ENCODE data around the gene ADNP2.
"Not testable (repeated sequence)": the region's sequence is repeated elsewhere in the genome, so short reads cannot be mapped to it uniquely, and the experiment has no call there.

Gene ADNP2

DNA sequence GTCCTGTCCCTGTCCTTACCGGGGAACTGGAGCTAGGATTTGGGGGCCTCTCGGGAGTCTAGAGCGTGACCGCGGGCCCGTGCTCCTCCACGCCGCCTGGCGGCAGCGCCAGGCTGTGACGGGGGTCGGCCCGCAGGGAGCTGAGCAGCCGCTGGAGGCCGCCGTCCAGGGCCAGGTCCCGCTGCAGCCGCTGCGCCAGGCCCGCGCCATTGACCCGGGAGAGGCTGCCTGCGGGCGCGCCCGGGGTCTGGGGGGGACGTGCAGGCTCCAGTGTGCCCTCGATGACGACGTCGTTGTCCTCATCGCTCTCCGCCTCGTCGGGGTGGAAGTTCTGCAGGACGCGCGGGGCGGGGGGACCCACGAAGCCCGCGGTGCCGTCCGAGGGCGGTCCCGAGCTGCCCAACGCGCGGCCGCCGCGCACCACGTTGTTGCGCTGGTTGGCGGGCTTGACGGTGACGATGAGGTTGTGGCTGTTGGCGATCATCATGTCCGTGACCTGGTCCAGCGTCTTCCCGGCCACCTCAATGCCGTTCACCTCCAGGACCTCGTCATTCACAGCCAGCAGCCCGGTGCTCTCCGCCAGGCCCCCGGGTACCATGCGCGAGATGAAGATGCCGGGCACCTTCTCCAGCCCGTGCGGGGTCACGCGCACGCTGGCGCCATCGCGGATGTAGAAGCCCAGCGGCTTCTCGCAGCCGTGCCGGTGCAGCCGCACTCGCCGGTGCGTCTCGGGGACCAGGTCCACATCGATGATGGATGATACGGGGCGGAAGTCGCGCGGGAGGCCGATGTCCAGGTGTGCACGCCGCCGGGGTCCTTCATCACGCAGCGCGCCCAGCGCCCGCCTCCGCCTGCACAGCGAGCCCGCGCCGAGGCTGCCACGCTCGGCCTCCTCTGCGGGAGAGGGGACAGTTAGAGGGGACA is 50.9 kb downstream of the ADNP2 start:
- peaks cover 11% of the 10 kb centered on the region for H3K9me3 Mint-ChIP-seq
- TF ChIP-seq, protein P1, sequence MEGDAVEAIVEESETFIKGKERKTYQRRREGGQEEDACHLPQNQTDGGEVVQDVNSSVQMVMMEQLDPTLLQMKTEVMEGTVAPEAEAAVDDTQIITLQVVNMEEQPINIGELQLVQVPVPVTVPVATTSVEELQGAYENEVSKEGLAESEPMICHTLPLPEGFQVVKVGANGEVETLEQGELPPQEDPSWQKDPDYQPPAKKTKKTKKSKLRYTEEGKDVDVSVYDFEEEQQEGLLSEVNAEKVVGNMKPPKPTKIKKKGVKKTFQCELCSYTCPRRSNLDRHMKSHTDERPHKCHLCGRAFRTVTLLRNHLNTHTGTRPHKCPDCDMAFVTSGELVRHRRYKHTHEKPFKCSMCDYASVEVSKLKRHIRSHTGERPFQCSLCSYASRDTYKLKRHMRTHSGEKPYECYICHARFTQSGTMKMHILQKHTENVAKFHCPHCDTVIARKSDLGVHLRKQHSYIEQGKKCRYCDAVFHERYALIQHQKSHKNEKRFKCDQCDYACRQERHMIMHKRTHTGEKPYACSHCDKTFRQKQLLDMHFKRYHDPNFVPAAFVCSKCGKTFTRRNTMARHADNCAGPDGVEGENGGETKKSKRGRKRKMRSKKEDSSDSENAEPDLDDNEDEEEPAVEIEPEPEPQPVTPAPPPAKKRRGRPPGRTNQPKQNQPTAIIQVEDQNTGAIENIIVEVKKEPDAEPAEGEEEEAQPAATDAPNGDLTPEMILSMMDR (IDR thresholded peaks at IDR 0.05; ENCODE audit: unreplicated experiment in 3 of 3), result no peak
- no peaks in the 10 kb centered on the region for H3K4me1 Mint-ChIP-seq
- no peaks in the 10 kb centered on the region for H3K27me3 Mint-ChIP-seq (ENCODE audit: low read depth)
- peaks cover 47% of the 10 kb centered on the region for H3K36me3 Mint-ChIP-seq (ENCODE audit: low read depth)
- no peak overlapping the region for H3K27ac Mint-ChIP-seq
- H3K4me3 Mint-ChIP-seq, result no peak overlapping the region

DNA sequence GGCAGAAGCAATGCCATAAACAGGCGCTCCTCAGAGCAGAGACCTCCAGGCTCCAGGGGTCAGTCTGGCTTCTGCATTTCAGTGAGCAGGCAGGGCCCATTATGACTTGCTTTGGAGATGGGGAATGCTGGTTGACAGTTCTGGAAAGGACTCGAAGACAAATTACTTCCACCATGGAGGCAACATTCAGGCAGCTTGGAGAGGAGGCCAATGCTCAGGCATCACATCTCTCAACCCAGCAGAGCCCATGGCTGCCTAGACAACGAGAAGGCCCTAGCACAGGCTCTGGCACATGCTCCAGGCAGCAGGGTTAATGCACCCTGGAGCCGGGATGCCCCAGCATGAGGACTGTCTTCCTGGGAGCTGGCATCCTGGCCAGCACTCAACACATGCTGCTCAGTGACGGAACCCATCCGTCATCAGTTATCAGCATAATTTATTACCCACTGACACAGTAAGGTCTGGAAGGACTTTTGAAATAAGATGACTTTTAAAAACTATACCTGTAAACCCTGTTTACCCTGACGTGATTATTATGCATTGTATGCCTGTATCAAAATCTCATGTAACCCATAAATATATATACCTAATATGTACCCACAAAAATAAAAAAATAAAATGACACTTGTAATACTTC is 52.8 kb downstream of the ADNP2 start:
- Mint-ChIP-seq H3K27me3 (ENCODE audit: low read depth) (no peaks in the 10 kb centered on the region), H3K4me3 (no peak overlapping the region), H3K4me1 (no peaks in the 10 kb centered on the region), H3K27ac (no peak overlapping the region), H3K36me3 (ENCODE audit: low read depth) (peaks cover 58% of the 10 kb centered on the region), H3K9me3 (peaks cover 15% of the 10 kb centered on the region)
- TF ChIP-seq, protein P1 (IDR thresholded peaks at IDR 0.05; ENCODE audit: unreplicated experiment in 3 of 3), result no peak

DNA sequence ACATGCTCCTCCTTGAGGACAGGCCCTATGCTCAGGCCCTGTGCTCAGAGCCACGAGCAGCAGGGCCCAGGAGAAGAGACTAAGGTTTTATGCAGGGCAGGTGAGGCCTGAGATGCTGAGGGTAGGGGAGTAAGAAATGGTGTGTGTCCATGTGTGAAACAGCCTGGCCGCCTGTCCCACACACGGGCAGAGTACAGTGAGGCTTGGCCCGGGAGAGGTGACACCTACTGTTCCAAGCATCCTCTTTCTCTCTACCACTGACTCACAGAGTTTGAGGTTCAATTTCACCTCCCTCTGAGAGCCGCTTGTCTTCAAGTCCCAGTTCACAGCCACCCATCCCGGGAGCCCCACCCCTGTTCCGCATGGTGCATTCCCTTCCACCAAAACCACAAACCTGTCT is 54.1 kb downstream of the ADNP2 start:
- H3K9me3 Mint-ChIP-seq, result peaks cover 15% of the 10 kb centered on the region
- TF ChIP-seq, protein P1 (IDR thresholded peaks at IDR 0.05; ENCODE audit: unreplicated experiment in 3 of 3), result no peak
- H3K36me3 Mint-ChIP-seq (ENCODE audit: low read depth), result peaks cover 61% of the 10 kb centered on the region
- no peak overlapping the region for H3K4me3 Mint-ChIP-seq
- no peaks in the 10 kb centered on the region for H3K27me3 Mint-ChIP-seq (ENCODE audit: low read depth)
- no peaks in the 10 kb centered on the region for H3K4me1 Mint-ChIP-seq
- H3K27ac Mint-ChIP-seq, result no peak overlapping the region

DNA sequence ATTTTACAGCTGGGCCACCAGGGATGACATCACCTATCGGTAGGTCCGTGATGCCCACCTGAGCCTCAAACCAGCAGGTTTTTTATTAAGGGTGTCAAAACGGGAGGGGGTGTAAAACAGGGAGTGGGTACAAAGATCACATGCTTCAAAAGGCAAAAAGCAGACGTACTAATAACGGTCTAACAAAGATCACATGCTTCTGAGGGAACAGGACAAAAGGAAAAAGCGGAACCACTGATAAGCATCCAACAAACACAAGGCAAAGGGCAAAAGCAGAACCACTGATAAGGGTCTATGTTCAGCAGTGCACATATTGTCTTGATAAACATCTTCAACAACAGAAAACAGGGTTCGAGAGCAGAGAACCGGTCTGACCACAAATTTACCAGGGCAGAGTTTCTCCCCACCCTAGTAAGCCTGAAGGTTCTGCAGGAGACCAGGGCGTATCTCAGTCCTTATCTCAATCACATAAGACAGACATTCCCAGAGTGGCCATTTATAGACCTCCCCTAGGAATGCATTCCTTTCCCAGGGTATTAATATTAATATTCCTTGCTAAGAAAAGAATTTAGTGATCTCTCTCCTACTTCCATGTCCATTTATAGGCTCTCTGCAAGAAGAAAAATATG is 55.8 kb downstream of the ADNP2 start:
- Mint-ChIP-seq H3K36me3 (ENCODE audit: low read depth) (peaks cover 65% of the 10 kb centered on the region), H3K9me3 (peaks cover 15% of the 10 kb centered on the region)
- not testable (repeated sequence) for H3K27ac Mint-ChIP-seq; H3K27me3 Mint-ChIP-seq (ENCODE audit: low read depth); H3K4me1 Mint-ChIP-seq; H3K4me3 Mint-ChIP-seq

DNA sequence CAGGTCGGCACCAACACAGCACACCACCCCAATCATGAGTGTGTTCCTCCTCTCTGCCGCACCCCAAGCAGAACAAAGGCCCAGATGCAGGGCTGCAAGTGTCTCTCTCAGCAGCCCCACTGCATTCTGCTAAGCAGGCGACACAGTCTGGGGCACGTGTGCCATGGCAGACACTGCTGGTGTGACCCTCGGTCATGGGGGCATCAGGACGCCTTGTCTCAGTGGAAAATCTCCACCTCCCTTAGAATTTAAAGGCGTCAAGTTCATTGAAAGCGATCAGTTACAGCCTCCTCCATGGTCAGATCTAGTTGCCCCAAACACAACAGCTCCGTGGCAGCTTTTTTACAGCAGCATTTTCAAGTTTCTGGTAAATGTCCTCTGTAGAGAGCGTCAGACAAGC is 57.2 kb downstream of the ADNP2 start:
- TF ChIP-seq, protein P1 (IDR thresholded peaks at IDR 0.05; ENCODE audit: unreplicated experiment in 3 of 3), result no peak
- no peak overlapping the region for H3K4me3 Mint-ChIP-seq
- H3K27me3 Mint-ChIP-seq (ENCODE audit: low read depth), result no peaks in the 10 kb centered on the region
- no peaks in the 10 kb centered on the region for H3K4me1 Mint-ChIP-seq
- no peak overlapping the region for H3K27ac Mint-ChIP-seq
- peaks cover 64% of the 10 kb centered on the region for H3K36me3 Mint-ChIP-seq (ENCODE audit: low read depth)
- peaks cover 15% of the 10 kb centered on the region for H3K9me3 Mint-ChIP-seq

DNA sequence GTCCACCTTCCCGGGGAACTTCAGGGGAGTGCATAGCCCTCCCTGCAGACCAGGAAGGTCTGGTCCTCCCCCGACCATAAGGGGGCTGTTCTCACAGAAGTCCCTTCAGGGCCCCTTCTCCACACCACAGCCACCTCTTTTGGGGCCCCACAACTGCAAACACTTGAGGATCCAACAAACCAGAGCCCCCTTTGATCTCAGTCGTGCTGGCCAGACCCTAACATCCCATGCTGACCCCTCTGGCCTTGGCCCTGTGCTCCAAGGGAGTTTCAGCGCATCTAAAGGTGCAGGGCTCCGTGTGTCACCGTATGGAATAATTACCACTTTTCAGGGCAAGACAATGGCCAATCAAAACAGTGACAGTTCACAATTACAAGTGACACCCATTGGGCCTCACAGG is 57.7 kb downstream of the ADNP2 start:
- peaks cover 63% of the 10 kb centered on the region for H3K36me3 Mint-ChIP-seq (ENCODE audit: low read depth)
- peaks cover 15% of the 10 kb centered on the region for H3K9me3 Mint-ChIP-seq
- H3K27ac Mint-ChIP-seq, result no peak overlapping the region
- peaks cover 5% of the 10 kb centered on the region for H3K4me1 Mint-ChIP-seq
- no peaks in the 10 kb centered on the region for H3K27me3 Mint-ChIP-seq (ENCODE audit: low read depth)
- TF ChIP-seq, protein P1 (IDR thresholded peaks at IDR 0.05; ENCODE audit: unreplicated experiment in 3 of 3), result no peak
- no peak overlapping the region for H3K4me3 Mint-ChIP-seq

Measured in nephron (organoid).